A673 (cell line): Measurements from ENCODE around the gene RGS2.

Source experiments
- EZH2 ChIP-seq: fragments of 200-600 bp; sonication (generic); IDR thresholded peaks from 2 replicates; pipeline ENCODE4 v1.6.1; 2017; ENCODE audit warnings: borderline replicate concordance, low read depth, mild to moderate bottlenecking, mixed read lengths, antibody characterized with exemption, low read length; ENCODE audit not compliant: poor library complexity, severe bottlenecking
- TF ChIP-seq, protein P1 (sequence below): fragments of 300-800, 200-600 bp; sonication (generic); conservative IDR thresholded peaks from 2 replicates; pipeline ENCODE4 v1.5.1; 2017; ENCODE audit warnings: low read depth, mild to moderate bottlenecking, antibody characterized with exemption, low read length, moderate library complexity, mixed read lengths

GRCh38 chr1:192844360-192844759 lies 35.5 kb downstream of the RGS2 start:
- TF ChIP-seq, protein P1, sequence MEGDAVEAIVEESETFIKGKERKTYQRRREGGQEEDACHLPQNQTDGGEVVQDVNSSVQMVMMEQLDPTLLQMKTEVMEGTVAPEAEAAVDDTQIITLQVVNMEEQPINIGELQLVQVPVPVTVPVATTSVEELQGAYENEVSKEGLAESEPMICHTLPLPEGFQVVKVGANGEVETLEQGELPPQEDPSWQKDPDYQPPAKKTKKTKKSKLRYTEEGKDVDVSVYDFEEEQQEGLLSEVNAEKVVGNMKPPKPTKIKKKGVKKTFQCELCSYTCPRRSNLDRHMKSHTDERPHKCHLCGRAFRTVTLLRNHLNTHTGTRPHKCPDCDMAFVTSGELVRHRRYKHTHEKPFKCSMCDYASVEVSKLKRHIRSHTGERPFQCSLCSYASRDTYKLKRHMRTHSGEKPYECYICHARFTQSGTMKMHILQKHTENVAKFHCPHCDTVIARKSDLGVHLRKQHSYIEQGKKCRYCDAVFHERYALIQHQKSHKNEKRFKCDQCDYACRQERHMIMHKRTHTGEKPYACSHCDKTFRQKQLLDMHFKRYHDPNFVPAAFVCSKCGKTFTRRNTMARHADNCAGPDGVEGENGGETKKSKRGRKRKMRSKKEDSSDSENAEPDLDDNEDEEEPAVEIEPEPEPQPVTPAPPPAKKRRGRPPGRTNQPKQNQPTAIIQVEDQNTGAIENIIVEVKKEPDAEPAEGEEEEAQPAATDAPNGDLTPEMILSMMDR = no peak
- no peak for TF ChIP-seq EZH2
